ENCODE measurements around the gene PCDHGB2. TPM values are rescaled to one million over a fixed set of nuclear protein-coding genes. Genes with fewer than 3 reads are reported as not detected.
A peak's percentile ranks its signal among the peaks of the same experiment; 100 is the strongest.
"Not testable (repeated sequence)": the region's sequence is repeated elsewhere in the genome, so short reads cannot be mapped to it uniquely, and the experiment has no call there.

PCDHGB2 gene
- total and polyA plus RNA-seq, 12 donors, result 0.10 to 6.3 (median 2.8) TPM

- H3K9me3 ChIP-seq (replicated peaks in 1 of 3), result peaks cover 0 to 10% (median 0%) of the 10 kb centered on the region in 3 donors
- peak within 1 kb of the TSS in 1 of 4 donors; percentile 9 for H3K4me3 ChIP-seq
- no peak within 1 kb of the TSS for H3K27ac ChIP-seq
- 7 to 17% (median 10%) methylated on average over 10 to 27 of the region's 27 CpGs for WGBS, 4 donors
- TF ChIP-seq CTCF (IDR thresholded peaks at IDR 0.05) (peak in 3 of 6 experiments; percentile 30 to 43 (median 37)), POLR2A (IDR thresholded peaks at IDR 0.05) (no peak)
- intact Hi-C loops (cut with DNase I), result no loop called here
- no peaks in the 10 kb centered on the region for H3K4me1 ChIP-seq (replicated peaks in 1 of 2)
- DNase-seq, result no peak
- no peaks in the 10 kb centered on the region for H3K36me3 ChIP-seq (replicated peaks in 1 of 2)
- H3K27me3 ChIP-seq, result no peaks in the 10 kb centered on the region
Observed at GRCh38 chr5:141338538-141339306, 21.1 kb upstream of the PCDHGB2 start, which contains the start of gene PCDHGA2. PCDHGA2 (plus strand) TSS chr5:141338760.

- H3K36me3 ChIP-seq (replicated peaks in 1 of 2); H3K4me1 ChIP-seq (replicated peaks in 1 of 2); H3K27ac ChIP-seq; H3K9me3 ChIP-seq (replicated peaks in 1 of 3); intact Hi-C loops (cut with DNase I); H3K27me3 ChIP-seq; H3K4me3 ChIP-seq; DNase-seq: not testable (repeated sequence)
- 49 to 85% (median 59%) methylated on average over 21 to 44 of the region's 45 CpGs for WGBS, 4 donors
Observed at GRCh38 chr5:141340781-141341354, 18.9 kb upstream of the PCDHGB2 start.

- H3K27ac ChIP-seq, result no peak overlapping the region
- H3K27me3 ChIP-seq, result no peaks in the 10 kb centered on the region
- H3K4me3 ChIP-seq, result no peak overlapping the region
- H3K9me3 ChIP-seq (replicated peaks in 1 of 3), result peaks cover 0 to 15% (median 10%) of the 10 kb centered on the region in 3 donors
- DNase-seq, result no peak
- no peaks in the 10 kb centered on the region for H3K4me1 ChIP-seq (replicated peaks in 1 of 2)
- WGBS, 4 donors, result 12 to 39% (median 17%) methylated on average over 1 of the region's 1 CpG
- no peaks in the 10 kb centered on the region for H3K36me3 ChIP-seq (replicated peaks in 1 of 2)
- intact Hi-C loops (cut with DNase I), result no loop called here
- TF ChIP-seq POLR2A (IDR thresholded peaks at IDR 0.05), result no peak
- TF ChIP-seq CTCF (IDR thresholded peaks at IDR 0.05), result no peak
Observed at GRCh38 chr5:141342773-141343172, 17.0 kb upstream of the PCDHGB2 start.

GRCh38 chr5:141343242-141343952 lies 16.4 kb upstream of the PCDHGB2 start, which contains the start of gene PCDHGA3:
PCDHGA3 (plus strand) TSS chr5:141343829; CDS start chr5:141344034, 205 bp downstream.
- intact Hi-C loops (cut with DNase I), result no loop called here
- DNase-seq, result peak in 1 of 7 donors; percentile 32
- 22 to 29% (median 24%) methylated on average over 9 of the region's 9 CpGs for WGBS, 4 donors
- Histone ChIP-seq H3K4me1 (replicated peaks in 1 of 2) (no peaks in the 10 kb centered on the region), H3K36me3 (replicated peaks in 1 of 2) (no peaks in the 10 kb centered on the region), H3K4me3 (peak within 1 kb of the TSS in 1 of 4 donors; percentile 16), H3K9me3 (replicated peaks in 1 of 3) (peaks cover 0 to 20% (median 10%) of the 10 kb centered on the region in 3 donors), H3K27me3 (no peaks in the 10 kb centered on the region), H3K27ac (no peak within 1 kb of the TSS)
- TF ChIP-seq POLR2A (IDR thresholded peaks at IDR 0.05) (no peak), CTCF (IDR thresholded peaks at IDR 0.05) (peak in 4 of 6 experiments; percentile 9 to 33 (median 18))

All from adrenal gland (tissue), 12 donors.